ENCODE measurements around the gene NR2C2AP. TPM values are rescaled to one million over a fixed set of nuclear protein-coding genes. Genes with fewer than 3 reads are reported as not detected.

The NR2C2AP gene, protein sequence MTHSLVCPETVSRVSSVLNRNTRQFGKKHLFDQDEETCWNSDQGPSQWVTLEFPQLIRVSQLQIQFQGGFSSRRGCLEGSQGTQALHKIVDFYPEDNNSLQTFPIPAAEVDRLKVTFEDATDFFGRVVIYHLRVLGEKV
- total RNA-seq (10 to 100 TPM in 1 of 2 donors, 1 to 10 TPM in 1; 9.8 to 11.9 TPM), polyA plus RNA-seq (10 to 100 TPM; 12.8 to 21.8 TPM)
- long read RNA-seq, donor 1, transcript NR2C2AP-201 (5 exons, 1,293 nt) = major isoform, 24 of 50 reads
- long read RNA-seq, donor 1, transcript NR2C2AP-204 (4 exons, 891 nt) = minor isoform, 6 of 50 reads
- long read RNA-seq, donor 1, partial matches to known transcripts = 3 of 50 reads
- long read RNA-seq, donor 1, other reads (novel, unspliced or antisense) = 12 of 50 reads
- long read RNA-seq, donor 2, partial matches to known transcripts = 1 of 7 reads
- long read RNA-seq, donor 2, other reads (novel, unspliced or antisense) = 2 of 7 reads

DNA sequence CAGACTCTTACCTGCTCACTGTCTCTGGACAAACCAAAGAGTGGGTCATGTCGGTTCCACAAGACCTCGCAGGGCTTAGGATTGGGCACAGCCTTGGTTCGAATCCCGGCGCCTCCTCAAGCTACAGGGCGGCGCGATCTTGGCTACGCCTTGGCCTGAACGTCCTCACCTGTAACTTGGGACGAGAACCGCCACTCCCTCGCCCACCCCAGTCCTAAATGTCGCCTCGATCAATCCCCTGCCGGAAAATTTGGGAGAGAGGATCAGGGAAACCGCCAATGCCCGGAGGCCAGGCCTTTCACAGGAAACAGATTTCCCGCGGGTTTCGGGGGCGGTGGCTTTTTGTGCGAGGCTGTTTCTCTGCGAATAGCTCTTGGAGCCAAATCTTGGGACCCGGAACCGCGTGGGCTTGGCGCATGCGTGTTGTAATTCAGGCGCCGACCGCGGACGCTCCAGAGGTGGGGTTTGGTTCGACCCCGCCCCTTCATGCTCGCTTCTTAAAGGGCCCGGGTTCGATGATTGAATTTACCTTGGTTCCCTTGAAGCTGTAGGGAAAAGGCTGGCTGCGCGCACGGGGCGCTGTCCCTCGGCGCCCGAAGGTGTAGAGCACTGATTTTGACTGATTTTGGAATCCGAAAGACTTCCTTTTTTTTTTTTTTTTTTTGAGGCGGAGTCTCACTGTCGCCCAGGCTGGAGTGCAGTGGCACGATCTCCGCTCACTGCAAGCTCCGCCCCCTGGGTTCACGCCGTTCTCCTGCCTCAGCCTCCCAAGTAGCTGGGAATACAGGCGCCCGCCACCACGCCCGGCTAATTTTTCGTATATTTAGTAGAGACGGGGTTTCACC lies at the start of gene NR2C2AP:
Gene NR2C2AP, minus strand, starts transcription at position 403 of the 845 bp plus-strand sequence. Its CDS starts 354 bp downstream, at position 49.
- DNase-seq = peak; percentile 96 to 99
- H3K27me3 ChIP-seq (ENCODE audit: control insufficient read depth in 1 of 2, insufficient read depth in 2 of 2, low read length in 1 of 2) = no peaks in the 10 kb centered on the region
- H3K9me3 ChIP-seq (ENCODE audit: control insufficient read depth, low read length) = no peaks in the 10 kb centered on the region
- 7 to 8% methylated on average over 58 to 60 of the region's 60 CpGs for WGBS, 2 donors
- intact Hi-C loops (cut with DNase I) = loop anchor here in 1 of 2 donors (10.0 kb wide), 1 partner anchor 122 kb away; the partner anchor contains the start of genes MAU2 and SUGP1
- peak within 1 kb of the TSS in 1 of 2 donors; percentile 19 for H3K27ac ChIP-seq (ENCODE audit: low read depth in 1 of 2, low read length in 2 of 2)
- peak within 1 kb of the TSS; percentile 59 to 62 for H3K4me3 ChIP-seq (ENCODE audit: low read length in 2 of 2)
- H3K4me1 ChIP-seq (ENCODE audit: control insufficient read depth in 1 of 2, insufficient read depth in 2 of 2, low read length in 2 of 2) = no peaks in the 10 kb centered on the region
- ATAC-seq (ENCODE audit: low FRiP score) = peak; percentile 95
- H3K36me3 ChIP-seq (ENCODE audit: control insufficient read depth in 1 of 2, insufficient read depth in 2 of 2, low read length in 1 of 2) = peaks cover 0 to 1% of the 10 kb centered on the region in 2 donors

DNA sequence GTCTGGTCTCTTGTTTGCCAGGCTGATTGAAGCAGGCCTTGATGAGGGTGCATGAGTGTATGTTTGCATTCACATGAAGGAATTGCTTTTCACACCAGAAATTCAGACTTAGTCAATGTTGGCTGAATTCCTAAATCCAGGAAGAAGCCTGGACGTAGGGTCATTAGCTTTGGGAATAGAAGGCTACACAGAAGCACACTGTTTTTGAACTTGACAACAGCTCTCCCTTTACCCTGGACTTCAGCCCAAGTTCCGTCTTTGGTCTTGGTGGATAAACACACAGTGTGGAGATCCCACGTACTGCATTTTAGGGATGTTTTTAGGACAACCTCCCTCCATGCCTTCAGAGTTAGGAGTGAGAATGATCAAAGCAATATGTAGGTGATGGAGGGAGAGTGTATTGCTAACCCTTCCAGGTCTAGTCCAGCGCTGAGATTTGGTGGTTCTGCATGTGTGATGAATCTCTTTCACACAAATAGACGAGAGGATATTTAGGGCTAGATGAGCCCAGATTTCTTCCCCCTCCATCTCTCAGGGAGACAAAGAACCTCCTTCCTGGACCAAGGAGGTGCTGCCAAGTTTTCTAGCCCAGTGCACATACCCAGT lies 47.1 kb upstream of the NR2C2AP start:
- Histone ChIP-seq H3K36me3 (ENCODE audit: control insufficient read depth in 1 of 2, insufficient read depth in 2 of 2, low read length in 1 of 2) (no peaks in the 10 kb centered on the region), H3K9me3 (ENCODE audit: control insufficient read depth, low read length) (no peaks in the 10 kb centered on the region), H3K4me3 (ENCODE audit: low read length in 2 of 2) (no peak overlapping the region), H3K27me3 (ENCODE audit: control insufficient read depth in 1 of 2, insufficient read depth in 2 of 2, low read length in 1 of 2) (no peaks in the 10 kb centered on the region), H3K4me1 (ENCODE audit: control insufficient read depth in 1 of 2, insufficient read depth in 2 of 2, low read length in 2 of 2) (no peaks in the 10 kb centered on the region), H3K27ac (ENCODE audit: low read depth in 1 of 2, low read length in 2 of 2) (no peak overlapping the region)
- ATAC-seq (ENCODE audit: low FRiP score) (no peak), DNase-seq (no peak)
- intact Hi-C loops (cut with DNase I) = no loop called here
- WGBS, 2 donors = 30 to 32% methylated on average over 5 of the region's 5 CpGs

DNA sequence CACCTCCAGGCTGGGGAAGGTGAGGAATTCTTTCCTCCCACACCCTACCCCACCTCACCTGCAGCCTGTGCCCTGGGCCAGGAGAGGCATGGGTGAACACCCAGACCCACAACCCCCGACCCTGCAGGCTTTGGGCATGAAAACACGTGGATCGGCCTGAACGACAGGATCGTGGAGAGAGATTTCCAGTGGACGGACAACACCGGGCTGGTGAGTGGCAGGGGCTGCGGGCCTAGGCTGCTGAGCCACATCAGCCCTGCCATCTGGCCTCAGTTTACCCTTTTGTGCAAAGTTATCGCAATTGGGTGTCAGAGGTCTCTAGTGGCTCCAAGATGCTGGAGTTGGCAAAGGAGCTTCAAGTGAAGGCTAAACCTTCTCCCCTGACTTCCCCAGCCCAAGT lies 37.3 kb upstream of the NR2C2AP start:
- Histone ChIP-seq H3K27me3 (ENCODE audit: control insufficient read depth in 1 of 2, insufficient read depth in 2 of 2, low read length in 1 of 2) (no peaks in the 10 kb centered on the region), H3K9me3 (ENCODE audit: control insufficient read depth, low read length) (no peaks in the 10 kb centered on the region), H3K4me3 (ENCODE audit: low read length in 2 of 2) (no peak overlapping the region), H3K36me3 (ENCODE audit: control insufficient read depth in 1 of 2, insufficient read depth in 2 of 2, low read length in 1 of 2) (no peaks in the 10 kb centered on the region), H3K27ac (ENCODE audit: low read depth in 1 of 2, low read length in 2 of 2) (no peak overlapping the region), H3K4me1 (ENCODE audit: control insufficient read depth in 1 of 2, insufficient read depth in 2 of 2, low read length in 2 of 2) (no peaks in the 10 kb centered on the region)
- intact Hi-C loops (cut with DNase I) = no loop called here
- no peak for DNase-seq
- 80 to 82% methylated on average over 9 of the region's 9 CpGs for WGBS, 2 donors
- no peak for ATAC-seq (ENCODE audit: low FRiP score)

DNA sequence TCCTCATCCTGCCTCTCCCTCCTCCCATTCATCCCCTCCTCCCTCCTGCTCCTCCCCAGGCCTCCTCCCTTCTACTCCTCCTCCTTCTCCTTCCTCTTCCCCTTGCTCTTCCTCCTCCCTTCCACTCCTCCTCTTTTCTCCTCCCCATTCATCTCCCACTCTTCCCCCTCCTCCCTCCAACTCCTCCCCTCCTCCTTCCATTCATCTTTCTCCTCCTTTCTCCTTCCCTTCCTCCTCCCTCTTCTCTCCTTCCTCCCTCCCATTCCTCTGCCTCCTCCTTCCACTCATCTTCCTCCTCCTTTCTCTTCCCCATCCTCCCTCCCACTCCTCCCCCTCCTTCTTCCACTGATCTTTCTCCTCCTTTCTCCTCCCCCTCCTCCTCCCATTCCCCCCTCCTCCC lies 36.5 kb upstream of the NR2C2AP start:
- Histone ChIP-seq H3K27me3 (ENCODE audit: control insufficient read depth in 1 of 2, insufficient read depth in 2 of 2, low read length in 1 of 2) (no peaks in the 10 kb centered on the region), H3K9me3 (ENCODE audit: control insufficient read depth, low read length) (peaks cover 4% of the 10 kb centered on the region), H3K4me3 (ENCODE audit: low read length in 2 of 2) (no peak overlapping the region), H3K36me3 (ENCODE audit: control insufficient read depth in 1 of 2, insufficient read depth in 2 of 2, low read length in 1 of 2) (no peaks in the 10 kb centered on the region), H3K27ac (ENCODE audit: low read depth in 1 of 2, low read length in 2 of 2) (no peak overlapping the region), H3K4me1 (ENCODE audit: control insufficient read depth in 1 of 2, insufficient read depth in 2 of 2, low read length in 2 of 2) (no peaks in the 10 kb centered on the region)
- ATAC-seq (ENCODE audit: low FRiP score) (no peak), DNase-seq (no peak)
- intact Hi-C loops (cut with DNase I) = no loop called here

DNA sequence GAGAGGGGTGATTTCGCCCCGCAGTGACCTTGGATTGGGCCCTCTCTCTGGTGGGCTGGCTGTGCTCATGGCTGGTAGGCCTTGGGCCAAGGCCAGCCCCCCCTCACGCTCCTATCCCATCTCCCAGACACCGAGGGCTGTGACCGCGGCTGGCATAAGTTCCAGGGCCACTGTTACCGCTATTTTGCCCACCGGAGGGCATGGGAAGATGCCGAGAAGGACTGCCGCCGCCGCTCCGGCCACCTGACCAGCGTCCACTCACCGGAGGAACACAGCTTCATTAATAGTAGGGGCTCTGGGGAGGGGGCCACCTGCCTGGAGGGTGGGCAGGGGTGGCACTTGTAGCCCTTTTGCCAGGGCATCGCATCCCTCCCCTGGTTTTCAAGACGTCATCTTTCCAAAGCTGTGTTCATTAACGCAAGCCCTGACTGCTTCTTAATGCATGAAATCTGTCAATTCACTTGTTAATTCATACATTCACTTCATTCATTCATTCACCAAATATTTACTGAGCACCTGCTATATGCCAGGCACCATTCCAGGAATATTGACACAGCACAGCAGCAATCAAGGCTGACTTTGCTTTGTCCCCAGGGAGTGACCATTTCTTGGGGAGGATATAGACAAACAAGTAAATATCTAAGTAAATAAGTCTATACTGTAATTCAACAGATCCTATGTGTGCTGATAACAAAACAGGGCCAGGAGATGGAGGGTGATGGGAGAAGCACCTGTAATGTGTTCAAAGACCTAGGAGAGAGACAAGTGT lies 35.1 kb upstream of the NR2C2AP start:
- WGBS, 2 donors = 77 to 81% methylated on average over 13 to 18 of the region's 18 CpGs
- Histone ChIP-seq H3K4me3 (ENCODE audit: low read length in 2 of 2) (no peak overlapping the region), H3K36me3 (ENCODE audit: control insufficient read depth in 1 of 2, insufficient read depth in 2 of 2, low read length in 1 of 2) (no peaks in the 10 kb centered on the region), H3K27me3 (ENCODE audit: control insufficient read depth in 1 of 2, insufficient read depth in 2 of 2, low read length in 1 of 2) (no peaks in the 10 kb centered on the region), H3K4me1 (ENCODE audit: control insufficient read depth in 1 of 2, insufficient read depth in 2 of 2, low read length in 2 of 2) (no peaks in the 10 kb centered on the region), H3K9me3 (ENCODE audit: control insufficient read depth, low read length) (peaks cover 10% of the 10 kb centered on the region), H3K27ac (ENCODE audit: low read depth in 1 of 2, low read length in 2 of 2) (no peak overlapping the region)
- ATAC-seq (ENCODE audit: low FRiP score) (no peak), DNase-seq (no peak)
- intact Hi-C loops (cut with DNase I) = no loop called here

DNA sequence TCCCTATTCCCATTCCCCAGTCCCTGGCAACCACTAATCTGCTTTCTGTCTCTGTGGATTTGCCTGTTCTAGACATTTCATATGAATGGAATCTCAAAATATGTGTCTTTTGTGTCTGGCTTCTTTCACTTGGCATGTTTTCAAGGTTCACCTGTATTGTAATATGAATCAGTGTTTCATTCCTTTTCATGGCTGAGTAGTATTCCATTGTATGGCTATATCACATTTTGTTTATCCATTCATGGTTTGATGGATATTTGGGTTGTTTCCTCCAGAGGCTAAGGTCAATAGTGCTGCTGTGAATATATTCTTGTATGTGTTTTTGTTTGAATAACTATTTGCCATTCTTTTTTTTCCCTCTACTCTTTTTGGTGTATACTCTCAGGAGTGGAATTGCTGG lies 33.0 kb upstream of the NR2C2AP start:
- Histone ChIP-seq H3K27ac (ENCODE audit: low read depth in 1 of 2, low read length in 2 of 2) (no peak overlapping the region), H3K27me3 (ENCODE audit: control insufficient read depth in 1 of 2, insufficient read depth in 2 of 2, low read length in 1 of 2) (no peaks in the 10 kb centered on the region), H3K4me1 (ENCODE audit: control insufficient read depth in 1 of 2, insufficient read depth in 2 of 2, low read length in 2 of 2) (no peaks in the 10 kb centered on the region), H3K9me3 (ENCODE audit: control insufficient read depth, low read length) (peaks cover 10% of the 10 kb centered on the region), H3K4me3 (ENCODE audit: low read length in 2 of 2) (no peak overlapping the region), H3K36me3 (ENCODE audit: control insufficient read depth in 1 of 2, insufficient read depth in 2 of 2, low read length in 1 of 2) (no peaks in the 10 kb centered on the region)
- intact Hi-C loops (cut with DNase I) = no loop called here
- ATAC-seq (ENCODE audit: low FRiP score) = no peak
- no peak for DNase-seq

DNA sequence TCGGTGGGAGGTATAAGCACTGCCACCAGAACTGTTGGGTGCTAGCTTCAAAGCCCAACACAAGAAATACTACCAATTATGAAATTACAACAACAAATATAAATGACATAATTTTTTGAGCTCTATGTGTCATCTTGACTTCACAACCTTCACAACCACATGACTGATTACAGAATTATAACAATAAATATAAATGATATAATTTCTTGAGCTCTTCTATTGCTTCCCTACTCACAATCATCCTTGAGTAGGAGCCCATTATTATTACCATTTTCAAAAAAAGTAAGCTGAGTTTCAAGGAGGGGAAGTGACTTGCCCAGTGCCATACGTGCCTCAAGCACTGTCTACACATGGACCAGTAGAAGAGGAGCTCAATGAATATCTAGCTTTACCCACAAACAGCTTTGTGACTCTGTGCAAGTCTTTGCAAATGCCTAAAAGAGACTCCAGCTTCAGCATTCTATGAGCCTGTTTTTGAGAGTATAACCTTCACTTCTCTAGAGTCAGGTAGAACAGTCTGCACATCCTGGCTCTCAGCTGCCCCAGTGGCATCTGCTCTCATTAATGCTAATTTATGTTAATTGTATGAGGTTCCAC lies 31.1 kb upstream of the NR2C2AP start:
- Histone ChIP-seq H3K36me3 (ENCODE audit: control insufficient read depth in 1 of 2, insufficient read depth in 2 of 2, low read length in 1 of 2) (no peaks in the 10 kb centered on the region), H3K4me1 (ENCODE audit: control insufficient read depth in 1 of 2, insufficient read depth in 2 of 2, low read length in 2 of 2) (no peaks in the 10 kb centered on the region), H3K27ac (ENCODE audit: low read depth in 1 of 2, low read length in 2 of 2) (no peak overlapping the region), H3K27me3 (ENCODE audit: control insufficient read depth in 1 of 2, insufficient read depth in 2 of 2, low read length in 1 of 2) (no peaks in the 10 kb centered on the region), H3K4me3 (ENCODE audit: low read length in 2 of 2) (no peak overlapping the region), H3K9me3 (ENCODE audit: control insufficient read depth, low read length) (peaks cover 10% of the 10 kb centered on the region)
- DNase-seq (no peak), ATAC-seq (ENCODE audit: low FRiP score) (no peak)
- WGBS, 2 donors = 88 to 91% methylated on average over 2 of the region's 2 CpGs
- intact Hi-C loops (cut with DNase I) = no loop called here

DNA sequence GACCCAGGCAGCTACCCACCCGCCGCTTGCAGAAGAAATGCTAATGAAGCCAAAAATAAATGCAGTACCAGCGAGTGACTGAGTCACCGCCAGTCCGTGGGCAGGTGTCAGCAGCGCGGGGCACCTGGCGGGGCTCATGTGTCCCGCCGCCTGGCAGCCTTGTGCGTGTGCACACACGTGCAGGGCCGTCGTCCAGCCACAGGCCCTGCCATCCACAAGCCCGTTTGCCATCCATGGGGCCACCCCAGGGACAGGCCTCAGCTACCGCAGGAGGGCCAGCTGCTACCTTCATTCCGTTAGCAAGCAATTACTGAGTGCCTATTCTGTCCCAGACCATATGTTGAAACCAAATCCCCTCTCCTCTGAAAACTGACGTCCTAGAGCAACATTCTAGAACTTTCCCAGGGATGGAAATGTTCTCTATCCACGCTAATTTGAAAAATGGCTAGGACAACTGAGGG lies 29.1 kb upstream of the NR2C2AP start:
- peaks cover 10% of the 10 kb centered on the region for H3K9me3 ChIP-seq (ENCODE audit: control insufficient read depth, low read length)
- no peak overlapping the region for H3K27ac ChIP-seq (ENCODE audit: low read depth in 1 of 2, low read length in 2 of 2)
- H3K27me3 ChIP-seq (ENCODE audit: control insufficient read depth in 1 of 2, insufficient read depth in 2 of 2, low read length in 1 of 2) = no peaks in the 10 kb centered on the region
- no peak overlapping the region for H3K4me3 ChIP-seq (ENCODE audit: low read length in 2 of 2)
- no peaks in the 10 kb centered on the region for H3K4me1 ChIP-seq (ENCODE audit: control insufficient read depth in 1 of 2, insufficient read depth in 2 of 2, low read length in 2 of 2)
- ATAC-seq (ENCODE audit: low FRiP score) = no peak
- intact Hi-C loops (cut with DNase I) = no loop called here
- DNase-seq = no peak
- WGBS, 2 donors = 61 to 66% methylated on average over 19 of the region's 19 CpGs
- no peaks in the 10 kb centered on the region for H3K36me3 ChIP-seq (ENCODE audit: control insufficient read depth in 1 of 2, insufficient read depth in 2 of 2, low read length in 1 of 2)

All from aorta (tissue), 5 donors.